A549 (cell line): Measurements from ENCODE around the gene DNAH17. TPM values are rescaled to one million over a fixed set of nuclear protein-coding genes. Genes with fewer than 3 reads are reported as not detected.

Experiments
- BCL3 ChIP-seq: fragments of >200 bp; sonication (Bioruptor Twin); formaldehyde crosslinking; IDR thresholded peaks from 3 replicates; pipeline ENCODE4 v1.6.1; 2016
- CBX2 ChIP-seq: fragments of 200-600 bp; sonication (generic); IDR thresholded peaks from 2 replicates; pipeline ENCODE4 v1.6.1; 2016; ENCODE audit warnings: low read depth, mild to moderate bottlenecking, borderline replicate concordance
- CBX8 ChIP-seq: fragments of 200-600 bp; sonication (generic); IDR thresholded peaks from 2 replicates; pipeline ENCODE4 v1.6.1; 2016
- E2F6 ChIP-seq: IDR thresholded peaks from 2 replicates; pipeline ENCODE4 v1.6.1; 2012; ENCODE audit warnings: low read depth, borderline replicate concordance
- EHF ChIP-seq: fragments of 250-450 bp; sonication (Bioruptor Pico); IDR thresholded peaks from 2 replicates; pipeline ENCODE4 v1.5.0; 2020; ENCODE audit warnings: mild to moderate bottlenecking
- ELK1 ChIP-seq: fragments of 150-350 bp; IDR thresholded peaks from 2 replicates; pipeline ENCODE4 v1.6.1; 2014; ENCODE audit warnings: low read depth, mild to moderate bottlenecking, low read length
- EP300 ChIP-seq, 2 experiments: fragments of >200 bp; sonication (Bioruptor Twin); formaldehyde crosslinking; IDR thresholded peaks; 2 replicates in 1 of 2; 3 replicates in 1 of 2; pipeline ENCODE4 v1.6.1; 2016 to 2017
- FOSB ChIP-seq: fragments of 250-450 bp; sonication (Bioruptor Pico); IDR thresholded peaks from 2 replicates; pipeline ENCODE4 v1.5.0; 2020; ENCODE audit warnings: mild to moderate bottlenecking, moderate library complexity
- HDAC2 ChIP-seq: fragments of 200-600 bp; sonication (generic); IDR thresholded peaks from 2 replicates; pipeline ENCODE4 v1.6.1; 2016
- HOXA7 ChIP-seq: fragments of 250-450 bp; sonication (Bioruptor Pico); IDR thresholded peaks from 2 replicates; pipeline ENCODE4 v1.5.0; 2020; ENCODE audit warnings: mild to moderate bottlenecking, moderate library complexity
- HOXB13 ChIP-seq: fragments of 250-450 bp; sonication (Bioruptor Pico); IDR thresholded peaks from 2 replicates; pipeline ENCODE4 v1.5.0; 2020; ENCODE audit warnings: low read depth, mild to moderate bottlenecking, moderate library complexity
- JUN ChIP-seq, 2 experiments: fragments of >200 bp; sonication (Bioruptor Twin); formaldehyde crosslinking; IDR thresholded peaks; 2 replicates in 1 of 2; 3 replicates in 1 of 2; pipeline ENCODE4 v1.6.1; 2016 to 2017
- JUNB ChIP-seq: fragments of >200 bp; sonication (Bioruptor Twin); formaldehyde crosslinking; IDR thresholded peaks from 2 replicates; pipeline ENCODE4 v1.6.1; 2016
- MYC ChIP-seq: IDR thresholded peaks from 2 replicates; pipeline ENCODE4 v1.6.1; 2012; ENCODE audit warnings: mild to moderate bottlenecking, inconsistent platforms, low read length, improper control_type of control experiment, borderline replicate concordance
- RAD21 ChIP-seq, 2 experiments: fragments of >200 bp in 1 of 2; sonication (Bioruptor Twin) in 1 of 2; formaldehyde crosslinking in 1 of 2; IDR thresholded peaks in 1 of 2; conservative IDR thresholded peaks in 1 of 2; 2 replicates in 1 of 2; 3 replicates in 1 of 2; pipeline ENCODE4 v1.6.1; 2012 to 2018; ENCODE audit warnings: inconsistent platforms in 1 of 2
- RARB ChIP-seq: fragments of 250-450 bp; sonication (Bioruptor Pico); IDR thresholded peaks from 2 replicates; pipeline ENCODE4 v1.8.0; 2021; ENCODE audit warnings: mild to moderate bottlenecking, moderate library complexity
- RFX5 ChIP-seq: fragments of 450-650 bp; IDR thresholded peaks from 2 replicates; pipeline ENCODE4 v1.7.1; 2014; ENCODE audit warnings: antibody characterized with exemption, mild to moderate bottlenecking, moderate library complexity
- ZNF302 ChIP-seq: fragments of 250-450 bp; sonication (Bioruptor Pico); IDR thresholded peaks from 2 replicates; pipeline ENCODE4 v1.9.0; 2021; ENCODE audit warnings: inconsistent platforms, mild to moderate bottlenecking, moderate library complexity
- polyA plus RNA-seq, 4 experiments: library from polyadenylated mRNA; depleted of rRNA in 3 of 4; stranded (reverse); fragments of >200 nt; fragmentation: RNase III in 1 of 4; extraction: RNeasy Plus Mini Kit Qiagen cat#74134 plus additional on column Dnase treatment in 1 of 4; gene quantifications; 2 replicates in 3 of 4; 3 replicates in 1 of 4; pipeline ENCODE4 v1.2.3, GENCODE V29; 2011 to 2017
- TF ChIP-seq, protein P1 (sequence below): IDR thresholded peaks from 2 replicates; pipeline ENCODE4 v1.6.1; 2012
- TF ChIP-seq, protein P2 (sequence below): fragments of 250-450 bp; sonication (Bioruptor Pico); IDR thresholded peaks from 2 replicates; pipeline ENCODE4 v1.5.0; 2020; ENCODE audit warnings: low read depth, mild to moderate bottlenecking, moderate library complexity
- TF ChIP-seq, protein P3 (sequence below): fragments of 250-450 bp; sonication (Bioruptor Pico); IDR thresholded peaks from 2 replicates; pipeline ENCODE4 v1.5.0; 2021; ENCODE audit warnings: mild to moderate bottlenecking, moderate library complexity, borderline replicate concordance
- TF ChIP-seq, protein P4 (sequence below): IDR thresholded peaks from 2 replicates; pipeline ENCODE4 v1.6.1; 2012

DNAH17 gene
- polyA plus RNA-seq, 2 of the 4 experiments (the other 2 are of a cell fraction): 0.21 to 0.26 TPM

- TF ChIP-seq, protein P1, sequence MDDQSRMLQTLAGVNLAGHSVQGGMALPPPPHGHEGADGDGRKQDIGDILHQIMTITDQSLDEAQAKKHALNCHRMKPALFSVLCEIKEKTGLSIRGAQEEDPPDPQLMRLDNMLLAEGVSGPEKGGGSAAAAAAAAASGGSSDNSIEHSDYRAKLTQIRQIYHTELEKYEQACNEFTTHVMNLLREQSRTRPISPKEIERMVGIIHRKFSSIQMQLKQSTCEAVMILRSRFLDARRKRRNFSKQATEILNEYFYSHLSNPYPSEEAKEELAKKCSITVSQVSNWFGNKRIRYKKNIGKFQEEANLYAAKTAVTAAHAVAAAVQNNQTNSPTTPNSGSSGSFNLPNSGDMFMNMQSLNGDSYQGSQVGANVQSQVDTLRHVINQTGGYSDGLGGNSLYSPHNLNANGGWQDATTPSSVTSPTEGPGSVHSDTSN: no peak
- no peak for TF ChIP-seq CBX2
- TF ChIP-seq BCL3: no peak
- no peak for TF ChIP-seq ZNF302 (CRISPR knock-in tag)
- no peak for TF ChIP-seq MYC
- no peak for TF ChIP-seq RARB (CRISPR knock-in tag)
- TF ChIP-seq, protein P2, sequence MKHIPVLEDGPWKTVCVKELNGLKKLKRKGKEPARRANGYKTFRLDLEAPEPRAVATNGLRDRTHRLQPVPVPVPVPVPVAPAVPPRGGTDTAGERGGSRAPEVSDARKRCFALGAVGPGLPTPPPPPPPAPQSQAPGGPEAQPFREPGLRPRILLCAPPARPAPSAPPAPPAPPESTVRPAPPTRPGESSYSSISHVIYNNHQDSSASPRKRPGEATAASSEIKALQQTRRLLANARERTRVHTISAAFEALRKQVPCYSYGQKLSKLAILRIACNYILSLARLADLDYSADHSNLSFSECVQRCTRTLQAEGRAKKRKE (CRISPR knock-in tag): peak; percentile 31; the same call in 1 of the 2 replicates
- no peak for TF ChIP-seq CBX8
- no peak for TF ChIP-seq ELK1
- no peak for TF ChIP-seq FOSB
- TF ChIP-seq HOXB13 (CRISPR knock-in tag): 0 out of 2 replicates have a peak, but pooled peaks have one; percentile 42
- TF ChIP-seq JUN (IDR thresholded peaks at IDR 0.05): no peak
- TF ChIP-seq RFX5: no peak
- TF ChIP-seq, protein P3, sequence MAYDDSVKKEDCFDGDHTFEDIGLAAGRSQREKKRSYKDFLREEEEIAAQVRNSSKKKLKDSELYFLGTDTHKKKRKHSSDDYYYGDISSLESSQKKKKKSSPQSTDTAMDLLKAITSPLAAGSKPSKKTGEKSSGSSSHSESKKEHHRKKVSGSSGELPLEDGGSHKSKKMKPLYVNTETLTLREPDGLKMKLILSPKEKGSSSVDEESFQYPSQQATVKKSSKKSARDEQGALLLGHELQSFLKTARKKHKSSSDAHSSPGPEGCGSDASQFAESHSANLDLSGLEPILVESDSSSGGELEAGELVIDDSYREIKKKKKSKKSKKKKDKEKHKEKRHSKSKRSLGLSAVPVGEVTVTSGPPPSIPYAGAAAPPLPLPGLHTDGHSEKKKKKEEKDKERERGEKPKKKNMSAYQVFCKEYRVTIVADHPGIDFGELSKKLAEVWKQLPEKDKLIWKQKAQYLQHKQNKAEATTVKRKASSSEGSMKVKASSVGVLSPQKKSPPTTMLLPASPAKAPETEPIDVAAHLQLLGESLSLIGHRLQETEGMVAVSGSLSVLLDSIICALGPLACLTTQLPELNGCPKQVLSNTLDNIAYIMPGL (CRISPR knock-in tag): no peak
- no peak for TF ChIP-seq EHF (CRISPR knock-in tag)
- TF ChIP-seq E2F6: no peak
- TF ChIP-seq JUNB: peak; percentile 43; the same call in 1 of the 2 replicates
- TF ChIP-seq HDAC2: no peak
- no peak for TF ChIP-seq EP300 (IDR thresholded peaks at IDR 0.05)
- TF ChIP-seq, protein P4, sequence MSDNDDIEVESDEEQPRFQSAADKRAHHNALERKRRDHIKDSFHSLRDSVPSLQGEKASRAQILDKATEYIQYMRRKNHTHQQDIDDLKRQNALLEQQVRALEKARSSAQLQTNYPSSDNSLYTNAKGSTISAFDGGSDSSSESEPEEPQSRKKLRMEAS: 0 out of 2 replicates have a peak, but pooled peaks have one; percentile 50
- TF ChIP-seq HOXA7 (CRISPR knock-in tag): no peak
- TF ChIP-seq RAD21 (conservative IDR thresholded peaks at IDR 0.05 in 1 of 2, IDR thresholded peaks at IDR 0.05 in 1 of 2): no peak
- TF ChIP-seq, all 56 proteins: peak for 8
Measured at GRCh38 chr17:78375401-78376151, 201.6 kb downstream of the DNAH17 start (continued).
